ENCODE measurements around the gene VTI1A.

The VTI1A gene

DNA sequence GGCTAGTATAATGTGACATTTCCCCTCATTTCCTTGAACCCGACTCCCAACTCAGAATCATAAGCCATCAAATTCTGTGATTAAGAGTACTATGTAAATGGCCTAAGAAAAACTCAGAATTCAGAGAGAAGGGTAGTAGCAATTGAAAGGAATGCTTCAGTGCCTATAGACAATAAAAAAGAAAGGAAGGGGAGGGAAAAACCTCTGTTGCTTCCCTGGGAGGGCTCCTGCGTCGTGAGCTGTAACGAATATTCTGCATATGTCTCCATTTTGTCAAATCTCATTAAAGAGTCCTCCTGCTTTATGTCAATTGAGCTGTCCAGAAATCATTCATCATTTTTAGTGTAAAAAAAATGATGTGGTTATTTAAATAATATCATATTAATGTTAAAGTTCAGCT lies 223.0 kb downstream of the VTI1A start:
- WGBS (ENCODE audit: insufficient coverage, insufficient read length): no CpG with 5 or more reads among the region's 4 CpGs
- DNase-seq (ENCODE audit: low read depth, low spot score): no peak
- Histone ChIP-seq H3K4me1 (ENCODE audit: control insufficient read depth, insufficient read depth, low read length) (peaks cover 2% of the 10 kb centered on the region; the same call in 1 of the 2 replicates), H3K27me3 (ENCODE audit: control insufficient read depth, insufficient read depth, low read length) (no peaks in the 10 kb centered on the region), H3K4me3 (ENCODE audit: low read length) (no peak overlapping the region), H3K36me3 (ENCODE audit: control insufficient read depth, insufficient read depth, low read length) (no peaks in the 10 kb centered on the region), H3K9me3 (ENCODE audit: control insufficient read depth, insufficient read depth, low read length) (no peaks in the 10 kb centered on the region), H3K27ac (ENCODE audit: low read length) (no peak overlapping the region)

DNA sequence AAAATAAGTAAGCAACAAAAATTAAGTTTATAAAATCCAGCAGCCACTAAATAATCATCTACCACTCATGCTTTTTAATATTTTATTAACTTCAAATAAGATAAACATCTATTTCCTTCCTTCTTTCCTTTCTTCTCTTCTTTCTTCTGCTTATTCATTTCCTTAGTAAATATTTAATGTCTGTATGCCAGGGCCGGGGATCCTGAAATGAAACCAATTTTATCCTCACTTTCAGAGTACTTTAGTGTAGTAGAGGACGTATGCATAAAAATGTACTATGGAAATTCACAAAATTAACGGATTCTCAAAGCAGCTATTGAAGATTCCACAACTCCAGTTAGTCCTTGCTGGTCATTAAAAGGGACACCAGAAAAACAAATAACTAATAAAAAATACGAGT lies 224.7 kb downstream of the VTI1A start:
- no peaks in the 10 kb centered on the region for H3K36me3 ChIP-seq (ENCODE audit: control insufficient read depth, insufficient read depth, low read length)
- peaks cover 2% of the 10 kb centered on the region; the same call in 1 of the 2 replicates for H3K4me1 ChIP-seq (ENCODE audit: control insufficient read depth, insufficient read depth, low read length)
- no peak overlapping the region for H3K27ac ChIP-seq (ENCODE audit: low read length)
- no peaks in the 10 kb centered on the region for H3K9me3 ChIP-seq (ENCODE audit: control insufficient read depth, insufficient read depth, low read length)
- DNase-seq (ENCODE audit: low read depth, low spot score): no peak
- WGBS (ENCODE audit: insufficient coverage, insufficient read length): no CpG with 5 or more reads among the region's 4 CpGs
- no peaks in the 10 kb centered on the region for H3K27me3 ChIP-seq (ENCODE audit: control insufficient read depth, insufficient read depth, low read length)
- no peak overlapping the region for H3K4me3 ChIP-seq (ENCODE audit: low read length)

DNA sequence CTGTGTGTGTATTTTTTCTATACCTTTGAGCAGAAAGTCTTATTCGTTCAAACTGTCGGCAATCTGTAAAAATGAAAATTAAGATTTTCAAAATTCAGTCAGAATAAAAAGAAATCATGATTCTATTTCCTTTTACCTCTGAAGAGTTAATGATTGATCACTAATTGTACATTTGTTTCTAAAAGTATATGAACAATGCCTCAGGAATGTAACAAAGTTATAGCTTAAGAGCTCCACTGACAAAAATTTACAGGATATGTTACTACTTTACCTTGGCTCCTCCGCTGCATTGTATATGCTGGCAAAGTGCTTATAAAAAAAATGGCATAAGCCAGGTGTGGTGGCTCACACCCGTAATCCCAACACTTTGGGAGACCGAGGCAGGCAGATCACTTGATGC lies 225.7 kb downstream of the VTI1A start:
- Histone ChIP-seq H3K4me1 (ENCODE audit: control insufficient read depth, insufficient read depth, low read length) (peaks cover 2% of the 10 kb centered on the region; the same call in 1 of the 2 replicates), H3K4me3 (ENCODE audit: low read length) (no peak overlapping the region), H3K27me3 (ENCODE audit: control insufficient read depth, insufficient read depth, low read length) (no peaks in the 10 kb centered on the region), H3K27ac (ENCODE audit: low read length) (no peak overlapping the region), H3K36me3 (ENCODE audit: control insufficient read depth, insufficient read depth, low read length) (no peaks in the 10 kb centered on the region), H3K9me3 (ENCODE audit: control insufficient read depth, insufficient read depth, low read length) (no peaks in the 10 kb centered on the region)
- no CpG with 5 or more reads among the region's 5 CpGs for WGBS (ENCODE audit: insufficient coverage, insufficient read length)
- DNase-seq (ENCODE audit: low read depth, low spot score): no peak

DNA sequence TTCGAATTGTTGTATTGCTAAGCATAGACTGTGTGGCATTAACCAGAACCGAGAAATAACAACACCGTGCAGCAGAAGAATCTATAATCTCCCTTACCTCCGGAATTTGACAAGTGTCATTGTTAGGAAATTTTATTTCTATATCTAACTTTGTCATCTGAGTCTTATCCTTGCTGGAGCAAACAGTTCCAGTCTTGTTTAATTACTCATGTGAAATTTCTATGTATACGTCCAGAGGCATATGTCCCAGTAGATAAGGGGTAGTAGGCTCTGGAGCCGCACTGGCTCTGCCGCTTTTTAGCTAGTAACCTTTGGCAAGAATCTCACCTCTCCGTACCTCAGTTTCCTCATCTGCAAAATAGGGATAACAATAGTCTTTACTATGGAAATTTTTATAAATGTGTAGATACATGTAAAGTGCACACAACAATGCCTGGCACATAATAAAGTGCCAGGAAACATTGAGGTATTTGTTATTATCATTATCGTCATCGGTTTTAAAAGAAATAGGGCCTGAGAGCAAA lies 228.6 kb downstream of the VTI1A start:
- Histone ChIP-seq H3K27me3 (ENCODE audit: control insufficient read depth, insufficient read depth, low read length) (no peaks in the 10 kb centered on the region), H3K27ac (ENCODE audit: low read length) (no peak overlapping the region), H3K36me3 (ENCODE audit: control insufficient read depth, insufficient read depth, low read length) (no peaks in the 10 kb centered on the region), H3K4me3 (ENCODE audit: low read length) (no peak overlapping the region), H3K4me1 (ENCODE audit: control insufficient read depth, insufficient read depth, low read length) (peaks cover 2% of the 10 kb centered on the region; the same call in 1 of the 2 replicates), H3K9me3 (ENCODE audit: control insufficient read depth, insufficient read depth, low read length) (no peaks in the 10 kb centered on the region)
- DNase-seq (ENCODE audit: low read depth, low spot score): no peak
- no CpG with 5 or more reads among the region's 10 CpGs for WGBS (ENCODE audit: insufficient coverage, insufficient read length)

DNA sequence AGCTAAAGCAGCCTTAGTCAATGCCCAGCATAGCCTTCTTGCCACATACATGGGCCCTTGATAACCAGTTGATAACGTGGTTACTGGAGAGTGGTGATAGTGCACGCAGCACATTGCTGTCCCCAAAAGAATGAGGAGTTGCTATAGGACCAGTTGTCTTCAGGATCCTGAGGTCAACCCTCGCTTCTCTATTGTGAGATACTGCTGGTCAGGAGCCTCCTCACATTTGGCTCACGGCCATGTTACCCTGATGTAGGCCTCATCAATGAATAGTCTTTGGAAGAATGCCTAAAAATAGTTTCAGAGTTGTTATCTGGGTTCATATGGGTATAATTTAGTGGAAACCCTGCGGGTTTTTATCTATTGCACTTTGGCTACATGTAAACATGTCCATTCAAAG lies 230.7 kb downstream of the VTI1A start:
- no peaks in the 10 kb centered on the region for H3K36me3 ChIP-seq (ENCODE audit: control insufficient read depth, insufficient read depth, low read length)
- no peak overlapping the region for H3K4me3 ChIP-seq (ENCODE audit: low read length)
- no peaks in the 10 kb centered on the region for H3K9me3 ChIP-seq (ENCODE audit: control insufficient read depth, insufficient read depth, low read length)
- no peak overlapping the region for H3K27ac ChIP-seq (ENCODE audit: low read length)
- no peaks in the 10 kb centered on the region for H3K27me3 ChIP-seq (ENCODE audit: control insufficient read depth, insufficient read depth, low read length)
- H3K4me1 ChIP-seq (ENCODE audit: control insufficient read depth, insufficient read depth, low read length): no peaks in the 10 kb centered on the region
- no CpG with 5 or more reads among the region's 5 CpGs for WGBS (ENCODE audit: insufficient coverage, insufficient read length)
- DNase-seq (ENCODE audit: low read depth, low spot score): no peak

DNA sequence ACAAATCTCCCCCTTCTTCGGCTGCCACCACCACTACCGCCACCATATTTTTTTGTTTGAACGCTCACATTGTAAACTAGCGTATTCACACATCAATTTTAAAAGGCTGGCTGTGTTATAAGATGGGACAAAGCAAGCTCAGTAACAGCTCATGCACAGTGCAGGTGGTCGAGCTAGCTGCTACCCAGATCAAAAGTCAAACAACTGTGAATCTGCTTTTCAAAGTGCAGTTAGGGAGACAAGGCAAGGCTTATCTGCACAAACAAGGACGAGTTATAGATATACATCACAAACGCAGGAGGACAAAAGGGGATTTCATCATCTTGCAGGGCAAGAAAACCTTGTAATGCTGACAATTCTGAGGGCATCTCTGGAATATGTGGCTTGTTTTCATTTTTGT lies 231.6 kb downstream of the VTI1A start:
- no peaks in the 10 kb centered on the region for H3K36me3 ChIP-seq (ENCODE audit: control insufficient read depth, insufficient read depth, low read length)
- no peak overlapping the region for H3K4me3 ChIP-seq (ENCODE audit: low read length)
- no peaks in the 10 kb centered on the region for H3K9me3 ChIP-seq (ENCODE audit: control insufficient read depth, insufficient read depth, low read length)
- H3K4me1 ChIP-seq (ENCODE audit: control insufficient read depth, insufficient read depth, low read length): no peaks in the 10 kb centered on the region
- H3K27ac ChIP-seq (ENCODE audit: low read length): no peak overlapping the region
- H3K27me3 ChIP-seq (ENCODE audit: control insufficient read depth, insufficient read depth, low read length): no peaks in the 10 kb centered on the region
- no peak for DNase-seq (ENCODE audit: low read depth, low spot score)
- WGBS (ENCODE audit: insufficient coverage, insufficient read length): no CpG with 5 or more reads among the region's 7 CpGs

DNA sequence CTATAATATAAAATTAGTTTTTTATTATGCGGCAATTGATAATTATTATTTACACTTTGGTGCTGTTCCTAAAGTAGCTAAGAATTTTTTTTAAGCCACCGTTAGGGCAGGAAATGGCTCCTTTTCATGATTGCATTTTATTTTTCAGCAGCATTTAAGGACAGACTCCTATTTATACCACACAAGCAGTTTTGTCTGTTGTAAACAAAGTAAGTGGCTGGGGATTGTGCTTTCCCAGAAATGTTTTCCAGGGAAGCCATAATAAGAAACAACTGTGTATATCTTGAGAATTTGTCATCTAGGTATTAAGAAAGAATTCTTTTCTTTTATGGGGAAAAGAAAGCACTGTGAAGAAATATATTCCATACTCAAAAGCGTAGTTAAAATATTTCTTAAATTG lies 232.0 kb downstream of the VTI1A start:
- Histone ChIP-seq H3K36me3 (ENCODE audit: control insufficient read depth, insufficient read depth, low read length) (no peaks in the 10 kb centered on the region), H3K4me1 (ENCODE audit: control insufficient read depth, insufficient read depth, low read length) (no peaks in the 10 kb centered on the region), H3K9me3 (ENCODE audit: control insufficient read depth, insufficient read depth, low read length) (no peaks in the 10 kb centered on the region), H3K27me3 (ENCODE audit: control insufficient read depth, insufficient read depth, low read length) (no peaks in the 10 kb centered on the region), H3K27ac (ENCODE audit: low read length) (no peak overlapping the region), H3K4me3 (ENCODE audit: low read length) (no peak overlapping the region)
- WGBS (ENCODE audit: insufficient coverage, insufficient read length): no CpG with 5 or more reads among the region's 3 CpGs
- no peak for DNase-seq (ENCODE audit: low read depth, low spot score)

DNA sequence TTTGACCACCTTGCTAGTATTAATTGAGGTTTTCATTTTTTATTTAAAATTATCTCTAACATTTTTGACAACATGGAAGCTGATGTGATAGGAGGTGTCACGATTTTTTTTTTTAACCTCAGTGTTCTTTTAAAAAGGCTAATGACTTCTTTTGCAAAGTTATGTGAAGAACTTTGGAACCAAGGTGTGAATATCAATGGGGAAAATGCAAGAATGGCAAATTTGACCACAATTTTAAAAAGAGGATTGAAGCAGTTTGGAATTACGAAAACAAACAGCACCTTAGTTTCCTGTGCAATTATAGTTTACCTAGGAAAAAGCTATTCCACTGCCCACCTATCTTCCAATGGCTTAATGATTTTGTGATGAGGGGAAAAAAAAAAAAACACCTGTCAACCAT lies 232.4 kb downstream of the VTI1A start:
- DNase-seq (ENCODE audit: low read depth, low spot score): no peak
- no peaks in the 10 kb centered on the region for H3K9me3 ChIP-seq (ENCODE audit: control insufficient read depth, insufficient read depth, low read length)
- H3K36me3 ChIP-seq (ENCODE audit: control insufficient read depth, insufficient read depth, low read length): no peaks in the 10 kb centered on the region
- H3K27ac ChIP-seq (ENCODE audit: low read length): no peak overlapping the region
- no peak overlapping the region for H3K4me3 ChIP-seq (ENCODE audit: low read length)
- WGBS (ENCODE audit: insufficient coverage, insufficient read length): no CpG with 5 or more reads among the region's 2 CpGs
- H3K4me1 ChIP-seq (ENCODE audit: control insufficient read depth, insufficient read depth, low read length): no peaks in the 10 kb centered on the region
- no peaks in the 10 kb centered on the region for H3K27me3 ChIP-seq (ENCODE audit: control insufficient read depth, insufficient read depth, low read length)

DNA sequence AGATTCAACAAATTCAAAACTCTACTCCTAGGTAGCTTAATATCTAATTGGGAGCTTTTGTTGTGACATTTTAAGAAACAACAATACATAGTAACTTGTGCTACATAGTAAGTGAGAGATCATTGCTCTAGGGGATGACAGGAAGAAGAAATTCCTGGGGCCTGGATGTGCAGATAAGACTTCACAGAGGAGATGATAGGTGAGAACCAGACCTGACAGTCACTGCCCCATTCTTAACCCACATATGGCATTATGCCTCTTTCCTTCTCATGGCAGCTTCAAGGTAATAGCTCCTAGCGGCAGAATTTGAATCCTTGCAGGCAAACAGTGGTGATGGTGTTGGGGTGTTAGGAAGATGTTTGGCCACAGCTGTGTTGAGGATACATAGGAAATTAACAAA lies 233.6 kb downstream of the VTI1A start:
- Histone ChIP-seq H3K9me3 (ENCODE audit: control insufficient read depth, insufficient read depth, low read length) (no peaks in the 10 kb centered on the region), H3K4me3 (ENCODE audit: low read length) (no peak overlapping the region), H3K4me1 (ENCODE audit: control insufficient read depth, insufficient read depth, low read length) (no peaks in the 10 kb centered on the region), H3K36me3 (ENCODE audit: control insufficient read depth, insufficient read depth, low read length) (no peaks in the 10 kb centered on the region), H3K27ac (ENCODE audit: low read length) (no peak overlapping the region), H3K27me3 (ENCODE audit: control insufficient read depth, insufficient read depth, low read length) (no peaks in the 10 kb centered on the region)
- no peak for DNase-seq (ENCODE audit: low read depth, low spot score)
- WGBS (ENCODE audit: insufficient coverage, insufficient read length): no CpG with 5 or more reads among the region's 1 CpG

DNA sequence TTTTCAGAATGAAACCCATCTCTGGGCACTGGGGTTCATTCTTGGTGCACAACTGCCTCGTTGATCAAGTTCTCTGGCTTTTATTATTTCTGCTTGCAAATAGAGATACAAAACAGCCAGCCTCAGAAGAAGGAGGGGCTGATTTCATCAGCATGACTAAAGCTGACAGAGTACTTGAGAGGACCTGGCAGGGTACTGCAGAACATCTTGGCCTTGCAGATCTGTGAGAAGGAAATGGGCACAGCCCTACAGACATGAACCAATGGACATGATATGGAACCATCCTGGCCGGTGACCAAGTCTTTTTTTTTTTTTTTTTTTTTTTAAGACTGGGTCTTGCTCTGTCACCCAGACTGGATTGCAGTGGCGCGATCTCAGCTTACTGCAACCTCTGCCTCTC lies 240.6 kb downstream of the VTI1A start:
- H3K4me1 ChIP-seq (ENCODE audit: control insufficient read depth, insufficient read depth, low read length): peaks cover 2% of the 10 kb centered on the region; the same call in 1 of the 2 replicates
- no peak overlapping the region for H3K4me3 ChIP-seq (ENCODE audit: low read length)
- no peak overlapping the region for H3K27ac ChIP-seq (ENCODE audit: low read length)
- no CpG with 5 or more reads among the region's 4 CpGs for WGBS (ENCODE audit: insufficient coverage, insufficient read length)
- H3K36me3 ChIP-seq (ENCODE audit: control insufficient read depth, insufficient read depth, low read length): no peaks in the 10 kb centered on the region
- no peak for DNase-seq (ENCODE audit: low read depth, low spot score)
- H3K9me3 ChIP-seq (ENCODE audit: control insufficient read depth, insufficient read depth, low read length): no peaks in the 10 kb centered on the region
- no peaks in the 10 kb centered on the region for H3K27me3 ChIP-seq (ENCODE audit: control insufficient read depth, insufficient read depth, low read length)

DNA sequence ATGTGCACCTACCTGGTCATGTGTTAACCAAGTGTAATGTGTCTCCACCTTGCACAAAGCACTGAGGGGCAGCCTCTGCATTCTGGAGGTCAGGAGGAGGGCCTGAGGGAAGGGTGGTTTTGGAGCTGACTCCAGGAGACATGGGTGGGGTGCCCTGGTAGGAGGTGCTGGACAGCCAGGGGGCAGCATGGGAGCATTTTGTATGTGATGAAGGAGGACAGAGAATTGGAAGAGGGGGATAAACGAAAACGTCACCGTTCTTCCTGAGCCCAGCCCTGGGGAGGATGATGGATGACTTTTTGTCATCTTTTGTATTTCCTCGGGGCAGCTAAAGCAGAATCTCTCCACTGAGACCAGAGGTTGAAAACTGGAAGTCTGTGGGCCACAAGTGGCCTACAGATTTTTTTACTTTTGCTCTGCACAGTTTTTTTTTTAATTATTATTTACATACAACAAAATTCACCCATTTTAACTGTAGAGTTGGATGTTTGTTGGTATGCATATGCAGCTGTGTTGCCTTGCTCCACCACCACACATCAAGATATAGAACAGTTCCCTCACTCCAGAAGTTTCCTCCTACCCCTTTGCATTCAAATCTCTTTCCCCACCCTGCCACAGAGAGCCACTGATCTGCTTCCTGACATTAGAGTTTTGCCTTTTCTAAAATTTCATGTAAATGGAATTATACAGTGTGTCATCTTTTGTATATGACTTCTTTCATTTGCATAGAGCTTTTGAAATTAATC lies 242.5 kb downstream of the VTI1A start:
- H3K36me3 ChIP-seq (ENCODE audit: control insufficient read depth, insufficient read depth, low read length): no peaks in the 10 kb centered on the region
- WGBS (ENCODE audit: insufficient coverage, insufficient read length): no CpG with 5 or more reads among the region's 4 CpGs
- no peak for DNase-seq (ENCODE audit: low read depth, low spot score)
- H3K27me3 ChIP-seq (ENCODE audit: control insufficient read depth, insufficient read depth, low read length): no peaks in the 10 kb centered on the region
- H3K4me1 ChIP-seq (ENCODE audit: control insufficient read depth, insufficient read depth, low read length): peaks cover 2% of the 10 kb centered on the region; the same call in 1 of the 2 replicates
- no peaks in the 10 kb centered on the region for H3K9me3 ChIP-seq (ENCODE audit: control insufficient read depth, insufficient read depth, low read length)
- no peak overlapping the region for H3K27ac ChIP-seq (ENCODE audit: low read length)
- no peak overlapping the region for H3K4me3 ChIP-seq (ENCODE audit: low read length)

Data from iPS DF 6.9 (cell line).